ENCODE data around the gene RPS21. TPM values are rescaled to one million over a fixed set of nuclear protein-coding genes. Genes with fewer than 3 reads are reported as not detected.
A peak's percentile ranks its signal among the peaks of the same experiment; 100 is the strongest.

RPS21 gene
- total and polyA plus RNA-seq, 2 of the 13 experiments (the other 11 are each of a cell fraction or from before 2014, with no cell fraction given) = 2,647 to 11,063 TPM

DNA sequence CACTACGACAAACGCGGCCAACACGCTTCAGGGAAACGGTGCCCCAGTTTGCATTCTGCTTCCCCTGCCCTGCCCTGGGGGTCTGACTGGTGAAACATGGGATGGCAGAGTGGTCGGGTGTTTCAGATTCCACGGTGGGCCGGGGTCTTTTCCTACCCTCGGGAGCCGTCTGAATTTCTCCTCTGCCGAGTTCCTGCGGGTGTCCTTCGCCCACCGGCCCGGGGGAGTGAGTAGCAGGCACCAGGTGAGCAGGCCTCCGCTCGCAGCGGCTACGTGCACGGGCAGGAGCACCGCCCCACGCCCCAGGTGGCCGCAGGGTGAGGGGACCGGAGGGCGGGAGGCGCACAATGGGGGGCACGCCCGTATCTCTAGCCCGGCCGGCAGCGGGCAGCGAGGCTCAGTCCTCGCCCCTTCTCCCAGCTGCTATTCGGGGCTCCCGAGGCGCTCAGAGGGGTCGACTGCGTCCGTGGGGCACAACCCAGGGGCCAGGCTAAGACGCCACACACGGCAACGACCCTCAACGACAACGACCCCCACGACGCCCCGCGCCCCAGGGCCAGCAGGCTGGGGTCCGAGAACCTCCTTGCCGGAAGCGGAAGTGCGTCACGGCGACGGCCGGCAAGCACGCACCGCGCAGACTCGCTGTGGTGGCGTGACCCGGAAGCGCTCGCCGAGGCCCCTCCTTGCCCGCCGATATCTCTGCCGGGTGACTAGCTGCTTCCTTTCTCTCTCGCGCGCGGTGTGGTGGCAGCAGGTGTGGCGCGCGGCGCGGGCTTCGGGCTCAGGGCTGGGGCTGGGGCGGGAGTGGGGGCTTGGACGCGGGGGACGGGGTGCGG lies at the start of gene RPS21 (continued):
- TF ChIP-seq ZNF512B (CRISPR knock-in tag; IDR thresholded peaks at IDR 0.05; ENCODE audit: borderline replicate concordance) = no peak
- TF ChIP-seq, protein P1, sequence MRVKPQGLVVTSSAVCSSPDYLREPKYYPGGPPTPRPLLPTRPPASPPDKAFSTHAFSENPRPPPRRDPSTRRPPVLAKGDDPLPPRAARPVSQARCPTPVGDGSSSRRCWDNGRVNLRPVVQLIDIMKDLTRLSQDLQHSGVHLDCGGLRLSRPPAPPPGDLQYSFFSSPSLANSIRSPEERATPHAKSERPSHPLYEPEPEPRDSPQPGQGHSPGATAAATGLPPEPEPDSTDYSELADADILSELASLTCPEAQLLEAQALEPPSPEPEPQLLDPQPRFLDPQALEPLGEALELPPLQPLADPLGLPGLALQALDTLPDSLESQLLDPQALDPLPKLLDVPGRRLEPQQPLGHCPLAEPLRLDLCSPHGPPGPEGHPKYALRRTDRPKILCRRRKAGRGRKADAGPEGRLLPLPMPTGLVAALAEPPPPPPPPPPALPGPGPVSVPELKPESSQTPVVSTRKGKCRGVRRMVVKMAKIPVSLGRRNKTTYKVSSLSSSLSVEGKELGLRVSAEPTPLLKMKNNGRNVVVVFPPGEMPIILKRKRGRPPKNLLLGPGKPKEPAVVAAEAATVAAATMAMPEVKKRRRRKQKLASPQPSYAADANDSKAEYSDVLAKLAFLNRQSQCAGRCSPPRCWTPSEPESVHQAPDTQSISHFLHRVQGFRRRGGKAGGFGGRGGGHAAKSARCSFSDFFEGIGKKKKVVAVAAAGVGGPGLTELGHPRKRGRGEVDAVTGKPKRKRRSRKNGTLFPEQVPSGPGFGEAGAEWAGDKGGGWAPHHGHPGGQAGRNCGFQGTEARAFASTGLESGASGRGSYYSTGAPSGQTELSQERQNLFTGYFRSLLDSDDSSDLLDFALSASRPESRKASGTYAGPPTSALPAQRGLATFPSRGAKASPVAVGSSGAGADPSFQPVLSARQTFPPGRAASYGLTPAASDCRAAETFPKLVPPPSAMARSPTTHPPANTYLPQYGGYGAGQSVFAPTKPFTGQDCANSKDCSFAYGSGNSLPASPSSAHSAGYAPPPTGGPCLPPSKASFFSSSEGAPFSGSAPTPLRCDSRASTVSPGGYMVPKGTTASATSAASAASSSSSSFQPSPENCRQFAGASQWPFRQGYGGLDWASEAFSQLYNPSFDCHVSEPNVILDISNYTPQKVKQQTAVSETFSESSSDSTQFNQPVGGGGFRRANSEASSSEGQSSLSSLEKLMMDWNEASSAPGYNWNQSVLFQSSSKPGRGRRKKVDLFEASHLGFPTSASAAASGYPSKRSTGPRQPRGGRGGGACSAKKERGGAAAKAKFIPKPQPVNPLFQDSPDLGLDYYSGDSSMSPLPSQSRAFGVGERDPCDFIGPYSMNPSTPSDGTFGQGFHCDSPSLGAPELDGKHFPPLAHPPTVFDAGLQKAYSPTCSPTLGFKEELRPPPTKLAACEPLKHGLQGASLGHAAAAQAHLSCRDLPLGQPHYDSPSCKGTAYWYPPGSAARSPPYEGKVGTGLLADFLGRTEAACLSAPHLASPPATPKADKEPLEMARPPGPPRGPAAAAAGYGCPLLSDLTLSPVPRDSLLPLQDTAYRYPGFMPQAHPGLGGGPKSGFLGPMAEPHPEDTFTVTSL (CRISPR knock-in tag; IDR thresholded peaks at IDR 0.05; ENCODE audit: borderline replicate concordance) = no peak
- TF ChIP-seq ZNF205 (CRISPR knock-in tag; IDR thresholded peaks at IDR 0.05) = peak; percentile 82
- peak; percentile 25; the same call in 1 of the 2 replicates for TF ChIP-seq ZNF720 (CRISPR knock-in tag; IDR thresholded peaks at IDR 0.05)
- TF ChIP-seq, protein P2, sequence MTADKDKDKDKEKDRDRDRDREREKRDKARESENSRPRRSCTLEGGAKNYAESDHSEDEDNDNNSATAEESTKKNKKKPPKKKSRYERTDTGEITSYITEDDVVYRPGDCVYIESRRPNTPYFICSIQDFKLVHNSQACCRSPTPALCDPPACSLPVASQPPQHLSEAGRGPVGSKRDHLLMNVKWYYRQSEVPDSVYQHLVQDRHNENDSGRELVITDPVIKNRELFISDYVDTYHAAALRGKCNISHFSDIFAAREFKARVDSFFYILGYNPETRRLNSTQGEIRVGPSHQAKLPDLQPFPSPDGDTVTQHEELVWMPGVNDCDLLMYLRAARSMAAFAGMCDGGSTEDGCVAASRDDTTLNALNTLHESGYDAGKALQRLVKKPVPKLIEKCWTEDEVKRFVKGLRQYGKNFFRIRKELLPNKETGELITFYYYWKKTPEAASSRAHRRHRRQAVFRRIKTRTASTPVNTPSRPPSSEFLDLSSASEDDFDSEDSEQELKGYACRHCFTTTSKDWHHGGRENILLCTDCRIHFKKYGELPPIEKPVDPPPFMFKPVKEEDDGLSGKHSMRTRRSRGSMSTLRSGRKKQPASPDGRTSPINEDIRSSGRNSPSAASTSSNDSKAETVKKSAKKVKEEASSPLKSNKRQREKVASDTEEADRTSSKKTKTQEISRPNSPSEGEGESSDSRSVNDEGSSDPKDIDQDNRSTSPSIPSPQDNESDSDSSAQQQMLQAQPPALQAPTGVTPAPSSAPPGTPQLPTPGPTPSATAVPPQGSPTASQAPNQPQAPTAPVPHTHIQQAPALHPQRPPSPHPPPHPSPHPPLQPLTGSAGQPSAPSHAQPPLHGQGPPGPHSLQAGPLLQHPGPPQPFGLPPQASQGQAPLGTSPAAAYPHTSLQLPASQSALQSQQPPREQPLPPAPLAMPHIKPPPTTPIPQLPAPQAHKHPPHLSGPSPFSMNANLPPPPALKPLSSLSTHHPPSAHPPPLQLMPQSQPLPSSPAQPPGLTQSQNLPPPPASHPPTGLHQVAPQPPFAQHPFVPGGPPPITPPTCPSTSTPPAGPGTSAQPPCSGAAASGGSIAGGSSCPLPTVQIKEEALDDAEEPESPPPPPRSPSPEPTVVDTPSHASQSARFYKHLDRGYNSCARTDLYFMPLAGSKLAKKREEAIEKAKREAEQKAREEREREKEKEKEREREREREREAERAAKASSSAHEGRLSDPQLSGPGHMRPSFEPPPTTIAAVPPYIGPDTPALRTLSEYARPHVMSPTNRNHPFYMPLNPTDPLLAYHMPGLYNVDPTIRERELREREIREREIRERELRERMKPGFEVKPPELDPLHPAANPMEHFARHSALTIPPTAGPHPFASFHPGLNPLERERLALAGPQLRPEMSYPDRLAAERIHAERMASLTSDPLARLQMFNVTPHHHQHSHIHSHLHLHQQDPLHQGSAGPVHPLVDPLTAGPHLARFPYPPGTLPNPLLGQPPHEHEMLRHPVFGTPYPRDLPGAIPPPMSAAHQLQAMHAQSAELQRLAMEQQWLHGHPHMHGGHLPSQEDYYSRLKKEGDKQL (CRISPR knock-in tag; IDR thresholded peaks at IDR 0.05; ENCODE audit: low read depth) = peak; percentile 14; the same call in 1 of the 2 replicates
- TF ChIP-seq PITX1 (CRISPR knock-in tag; IDR thresholded peaks at IDR 0.05) = peak; percentile 44
- TF ChIP-seq, protein P3, sequence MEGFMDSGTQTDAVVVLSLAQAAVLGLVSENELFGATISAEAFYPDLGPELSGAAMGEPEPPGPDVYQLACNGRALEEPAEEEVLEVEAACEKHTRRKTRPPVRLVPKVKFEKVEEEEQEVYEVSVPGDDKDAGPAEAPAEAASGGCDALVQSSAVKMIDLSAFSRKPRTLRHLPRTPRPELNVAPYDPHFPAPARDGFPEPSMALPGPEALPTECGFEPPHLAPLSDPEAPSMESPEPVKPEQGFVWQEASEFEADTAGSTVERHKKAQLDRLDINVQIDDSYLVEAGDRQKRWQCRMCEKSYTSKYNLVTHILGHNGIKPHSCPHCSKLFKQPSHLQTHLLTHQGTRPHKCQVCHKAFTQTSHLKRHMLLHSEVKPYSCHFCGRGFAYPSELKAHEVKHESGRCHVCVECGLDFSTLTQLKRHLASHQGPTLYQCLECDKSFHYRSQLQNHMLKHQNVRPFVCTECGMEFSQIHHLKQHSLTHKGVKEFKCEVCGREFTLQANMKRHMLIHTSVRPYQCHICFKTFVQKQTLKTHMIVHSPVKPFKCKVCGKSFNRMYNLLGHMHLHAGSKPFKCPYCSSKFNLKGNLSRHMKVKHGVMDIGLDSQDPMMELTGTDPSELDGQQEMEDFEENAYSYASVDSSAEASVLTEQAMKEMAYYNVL (CRISPR knock-in tag; IDR thresholded peaks at IDR 0.05; ENCODE audit: borderline replicate concordance) = 0 out of 2 replicates have a peak, but pooled peaks have one; percentile 78
- TF ChIP-seq ZNF777 (CRISPR knock-in tag; IDR thresholded peaks at IDR 0.05) = peak; percentile 58
- no peak for TF ChIP-seq LCORL (IDR thresholded peaks at IDR 0.05)
- no peak for TF ChIP-seq LCORL (CRISPR knock-in tag; IDR thresholded peaks at IDR 0.05)
- no peak for TF ChIP-seq FOXC1 (CRISPR knock-in tag; IDR thresholded peaks at IDR 0.05; ENCODE audit: borderline replicate concordance)

All from HepG2 (cell line).